ENCODE results near the gene MCCD1. TPM values are rescaled to one million over a fixed set of nuclear protein-coding genes. Genes with fewer than 3 reads are reported as not detected.

Gene MCCD1
- total RNA-seq, 1 experiment from 2014 or later, result not detected

DNA sequence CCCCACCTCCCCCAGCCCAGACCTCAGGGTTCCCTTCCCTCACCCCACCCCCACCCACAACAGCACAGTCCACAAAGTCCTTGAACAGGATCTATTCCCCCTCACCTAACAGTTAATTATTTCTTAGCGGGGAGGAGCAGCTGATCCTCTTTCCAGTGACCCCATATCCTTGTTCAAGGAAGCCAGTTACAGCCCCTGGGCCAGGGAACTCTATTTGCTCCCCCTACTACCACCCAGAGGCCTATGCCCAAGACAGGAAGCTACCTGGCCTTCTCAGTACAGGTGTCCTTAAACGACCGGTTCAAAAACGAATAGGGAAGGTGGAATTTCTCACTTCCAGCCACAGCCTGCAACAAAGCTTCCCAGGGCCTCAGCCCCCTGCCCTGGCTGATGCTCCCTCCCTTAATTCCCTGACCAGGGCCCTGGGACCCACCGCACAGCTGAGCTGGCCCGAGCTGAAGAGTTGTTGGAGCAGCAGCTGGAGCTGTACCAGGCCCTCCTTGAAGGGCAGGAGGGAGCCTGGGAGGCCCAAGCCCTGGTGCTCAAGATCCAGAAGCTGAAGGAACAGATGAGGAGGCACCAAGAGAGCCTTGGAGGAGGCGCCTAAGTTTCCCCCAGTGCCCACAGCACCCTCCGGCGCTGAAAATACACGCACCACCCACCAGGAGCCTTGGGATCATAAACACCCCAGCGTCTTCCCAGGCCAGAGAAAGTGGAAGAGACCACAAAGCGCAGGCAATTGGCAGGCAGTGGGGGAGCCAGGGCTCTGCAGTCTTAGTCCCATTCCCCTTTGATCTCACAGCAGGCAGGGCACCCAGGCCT, 778 bp downstream of the MCCD1 start:
- Histone ChIP-seq H3K27me3 (ENCODE audit: low read length) (no peaks in the 10 kb centered on the region), H3K79me2 (ENCODE audit: low read length) (no peaks in the 10 kb centered on the region), H3K4me1 (ENCODE audit: insufficient read depth, low read length) (peaks cover 8% of the 10 kb centered on the region), H3K4me2 (ENCODE audit: low read length) (no peak overlapping the region), H3K9ac (ENCODE audit: low read length) (no peak overlapping the region), H2AFZ (ENCODE audit: low read length) (no peak overlapping the region), H4K20me1 (ENCODE audit: low read length) (peaks cover 5% of the 10 kb centered on the region; the same call in 1 of the 2 replicates), H3K9me3 (ENCODE audit: low read length) (no peaks in the 10 kb centered on the region), H3K4me3 (ENCODE audit: low read length) (no peak overlapping the region), H3K36me3 (ENCODE audit: low read depth, low read length) (peaks cover 46% of the 10 kb centered on the region), H3F3A (ENCODE audit: low read length, unreplicated experiment) (no peaks in the 10 kb centered on the region), H3K9me2 (replicated peaks; ENCODE audit: low read length) (no peaks in the 10 kb centered on the region), H3K27ac (ENCODE audit: low read length) (no peak overlapping the region)
- no TSS peak for BruUV-seq (replicated peaks)
- TF ChIP-seq EZH2phosphoT487 (IDR thresholded peaks at IDR 0.05; ENCODE audit: borderline replicate concordance, low read length), result no peak
- no peak for TF ChIP-seq EZH2 (IDR thresholded peaks at IDR 0.05; ENCODE audit: low read length, unreplicated experiment)
- TF ChIP-seq, protein P1, sequence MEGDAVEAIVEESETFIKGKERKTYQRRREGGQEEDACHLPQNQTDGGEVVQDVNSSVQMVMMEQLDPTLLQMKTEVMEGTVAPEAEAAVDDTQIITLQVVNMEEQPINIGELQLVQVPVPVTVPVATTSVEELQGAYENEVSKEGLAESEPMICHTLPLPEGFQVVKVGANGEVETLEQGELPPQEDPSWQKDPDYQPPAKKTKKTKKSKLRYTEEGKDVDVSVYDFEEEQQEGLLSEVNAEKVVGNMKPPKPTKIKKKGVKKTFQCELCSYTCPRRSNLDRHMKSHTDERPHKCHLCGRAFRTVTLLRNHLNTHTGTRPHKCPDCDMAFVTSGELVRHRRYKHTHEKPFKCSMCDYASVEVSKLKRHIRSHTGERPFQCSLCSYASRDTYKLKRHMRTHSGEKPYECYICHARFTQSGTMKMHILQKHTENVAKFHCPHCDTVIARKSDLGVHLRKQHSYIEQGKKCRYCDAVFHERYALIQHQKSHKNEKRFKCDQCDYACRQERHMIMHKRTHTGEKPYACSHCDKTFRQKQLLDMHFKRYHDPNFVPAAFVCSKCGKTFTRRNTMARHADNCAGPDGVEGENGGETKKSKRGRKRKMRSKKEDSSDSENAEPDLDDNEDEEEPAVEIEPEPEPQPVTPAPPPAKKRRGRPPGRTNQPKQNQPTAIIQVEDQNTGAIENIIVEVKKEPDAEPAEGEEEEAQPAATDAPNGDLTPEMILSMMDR (conservative IDR thresholded peaks at IDR 0.05; ENCODE audit: low read depth, low read length), result no peak
- intact Hi-C loops (cut with micrococcal nuclease), result loop anchor here (2.0 kb wide), 1 partner anchor 35 kb away; no protein-coding TSS in a partner anchor
- ChIA-PET POLR2A (ENCODE audit: unreplicated experiment) (no interaction called here), CTCF (no interaction called here)
- ATAC-seq (peak; percentile 3; the same call in 1 of the 2 replicates), DNase-seq (no peak)

DNA sequence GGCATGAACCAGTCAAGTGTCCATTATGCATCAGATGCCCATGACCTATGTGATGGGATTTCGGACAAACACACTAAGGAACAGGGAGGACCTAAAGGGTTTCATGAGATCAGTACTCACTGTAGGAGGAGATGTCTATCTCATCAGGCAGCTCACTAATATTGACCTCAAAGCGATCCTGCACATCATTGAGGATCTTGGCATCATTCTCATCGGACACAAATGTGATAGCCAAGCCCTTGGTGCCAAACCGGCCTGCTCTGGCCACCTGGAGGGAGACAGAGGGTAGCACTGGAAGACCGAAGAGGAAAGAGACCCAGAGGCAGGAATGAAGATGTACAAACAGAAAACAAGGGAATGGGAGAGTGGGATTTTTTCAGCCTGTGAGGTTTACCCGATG, 1.9 kb downstream of the MCCD1 start:
- no peak overlapping the region for H3K9ac ChIP-seq (ENCODE audit: low read length)
- H2AFZ ChIP-seq (ENCODE audit: low read length), result no peak overlapping the region
- DNase-seq, result no peak
- TF ChIP-seq, protein P1 (conservative IDR thresholded peaks at IDR 0.05; ENCODE audit: low read depth, low read length), result no peak
- no peak for TF ChIP-seq EZH2 (IDR thresholded peaks at IDR 0.05; ENCODE audit: low read length, unreplicated experiment)
- no peak for TF ChIP-seq EZH2phosphoT487 (IDR thresholded peaks at IDR 0.05; ENCODE audit: borderline replicate concordance, low read length)
- peaks cover 9% of the 10 kb centered on the region for H3K79me2 ChIP-seq (ENCODE audit: low read length)
- no peaks in the 10 kb centered on the region for H3F3A ChIP-seq (ENCODE audit: low read length, unreplicated experiment)
- intact Hi-C loops (cut with micrococcal nuclease), result no loop called here
- ChIA-PET CTCF (no interaction called here), POLR2A (ENCODE audit: unreplicated experiment) (no interaction called here)
- no peaks in the 10 kb centered on the region for H3K9me3 ChIP-seq (ENCODE audit: low read length)
- H3K4me2 ChIP-seq (ENCODE audit: low read length), result no peak overlapping the region
- H3K27ac ChIP-seq (ENCODE audit: low read length), result no peak overlapping the region
- no peak for ATAC-seq
- peaks cover 7% of the 10 kb centered on the region for H3K4me1 ChIP-seq (ENCODE audit: insufficient read depth, low read length)
- H3K27me3 ChIP-seq (ENCODE audit: low read length), result no peaks in the 10 kb centered on the region
- BruUV-seq (replicated peaks), result no TSS peak
- no peaks in the 10 kb centered on the region for H3K9me2 ChIP-seq (replicated peaks; ENCODE audit: low read length)
- H3K36me3 ChIP-seq (ENCODE audit: low read depth, low read length), result peaks cover 57% of the 10 kb centered on the region
- H4K20me1 ChIP-seq (ENCODE audit: low read length), result peaks cover 17% of the 10 kb centered on the region
- H3K4me3 ChIP-seq (ENCODE audit: low read length), result no peak overlapping the region

DNA sequence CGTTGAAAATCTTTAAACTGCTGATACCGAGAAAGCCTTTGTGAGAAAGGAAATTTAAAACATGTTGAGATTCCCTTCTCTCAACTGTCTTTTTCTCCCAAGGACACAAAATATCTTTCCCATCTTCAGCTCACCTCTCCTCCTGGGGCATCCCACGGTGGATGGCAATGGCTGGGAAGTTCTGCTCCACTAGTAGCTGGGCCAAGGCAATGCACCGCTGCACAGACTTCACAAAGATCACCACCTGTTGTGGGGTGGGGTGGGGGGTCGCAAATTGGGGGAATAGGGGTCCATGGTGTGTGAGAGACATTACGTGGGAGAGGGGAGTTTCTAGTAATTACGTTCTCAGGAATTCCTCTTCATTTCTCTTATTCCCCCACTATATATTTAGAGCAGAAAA, 2.4 kb downstream of the MCCD1 start:
- intact Hi-C loops (cut with micrococcal nuclease), result no loop called here
- H3K36me3 ChIP-seq (ENCODE audit: low read depth, low read length), result peaks cover 62% of the 10 kb centered on the region
- no TSS peak for BruUV-seq (replicated peaks)

More for the DNA sequence above, 2.4 kb downstream of the MCCD1 start:
- H3K27me3 ChIP-seq (ENCODE audit: low read length), result no peaks in the 10 kb centered on the region
- ChIA-PET POLR2A (ENCODE audit: unreplicated experiment) (no interaction called here), CTCF (no interaction called here)
- peaks cover 14% of the 10 kb centered on the region for H3K79me2 ChIP-seq (ENCODE audit: low read length)
- no peak overlapping the region for H2AFZ ChIP-seq (ENCODE audit: low read length)
- peaks cover 22% of the 10 kb centered on the region for H4K20me1 ChIP-seq (ENCODE audit: low read length)
- DNase-seq (no peak), ATAC-seq (no peak)
- no peak overlapping the region for H3K27ac ChIP-seq (ENCODE audit: low read length)
- H3K9me3 ChIP-seq (ENCODE audit: low read length), result no peaks in the 10 kb centered on the region
- no peaks in the 10 kb centered on the region for H3K9me2 ChIP-seq (replicated peaks; ENCODE audit: low read length)
- H3K4me1 ChIP-seq (ENCODE audit: insufficient read depth, low read length), result peaks cover 2% of the 10 kb centered on the region
- H3K9ac ChIP-seq (ENCODE audit: low read length), result no peak overlapping the region
- H3K4me2 ChIP-seq (ENCODE audit: low read length), result no peak overlapping the region
- H3K4me3 ChIP-seq (ENCODE audit: low read length), result no peak overlapping the region
- no peak for TF ChIP-seq EZH2phosphoT487 (IDR thresholded peaks at IDR 0.05; ENCODE audit: borderline replicate concordance, low read length)
- TF ChIP-seq EZH2 (IDR thresholded peaks at IDR 0.05; ENCODE audit: low read length, unreplicated experiment), result no peak
- H3F3A ChIP-seq (ENCODE audit: low read length, unreplicated experiment), result no peaks in the 10 kb centered on the region
